ENCODE measurements around the gene CCDC138. TPM values are rescaled to one million over a fixed set of nuclear protein-coding genes. Genes with fewer than 3 reads are reported as not detected.

The CCDC138 gene
- total RNA-seq, 4 donors from 2014 or later, result 1.6 to 10.3 (median 3.2) TPM

Small RNA genes within 50 kb of the gene (small RNA-seq; reads per million reads assigned to genes)
- not detected for gene AC073415.1

Other genes with a start within 250 kb of the CCDC138 start
- gene RANBP2, start 67.3 kb upstream of the CCDC138 start, total RNA-seq, result 100 to 1,000 TPM in 2 of 4 donors, 10 to 100 TPM in 2; 60.3 to 154 (median 83.4) TPM
- gene EDAR, start 202.4 kb downstream of the CCDC138 start, total RNA-seq, result not detected

All from omental fat pad (tissue), 4 donors.